Activated T-helper 1 cell treated with anti-CD3 and anti-CD28 coated beads, Interleukin-2, amount 50 U/mL, for 16 hours (primary cell): ENCODE measurements around the gene IGSF6.
A peak's percentile ranks its signal among the peaks of the same experiment; 100 is the strongest.
"Not testable (repeated sequence)": the region's sequence is repeated elsewhere in the genome, so short reads cannot be mapped to it uniquely, and the experiment has no call there.

Experiments
- DNase-seq, 2 donors: peaks; one replicate each; pipeline ENCODE4 v3.0.0-alpha.2; 2020; ENCODE audit warnings: low read depth in 1 of 2, low spot score in 1 of 2

Gene IGSF6

GRCh38 chr16:21654466-21654865, 2.1 kb upstream of the IGSF6 start:
- no peak for DNase-seq

GRCh38 chr16:21653571-21653970, 1.2 kb upstream of the IGSF6 start:
- no peak for DNase-seq

- no peak for DNase-seq
Measured at GRCh38 chr16:21651515-21651914, 893 bp downstream of the IGSF6 start.

GRCh38 chr16:21650521-21650920, 1.9 kb downstream of the IGSF6 start:
- DNase-seq = no peak

- not testable (repeated sequence) for DNase-seq
Measured at GRCh38 chr16:21649826-21650406, 2.5 kb downstream of the IGSF6 start.

GRCh38 chr16:21647562-21648164, 4.7 kb downstream of the IGSF6 start:
- DNase-seq = no peak

- DNase-seq = peak; percentile 51 to 57
Measured at GRCh38 chr16:21646721-21647561, 5.5 kb downstream of the IGSF6 start.

GRCh38 chr16:21646091-21646490, 6.3 kb downstream of the IGSF6 start:
- DNase-seq = no peak

- no peak for DNase-seq
Measured at GRCh38 chr16:21645261-21645721, 7.1 kb downstream of the IGSF6 start.

GRCh38 chr16:21644674-21645073, 7.7 kb downstream of the IGSF6 start:
- no peak for DNase-seq

GRCh38 chr16:21643785-21644184, 8.6 kb downstream of the IGSF6 start:
- DNase-seq = no peak

- no peak for DNase-seq
Measured at GRCh38 chr16:21642861-21643260, 9.5 kb downstream of the IGSF6 start.

- DNase-seq = no peak
Measured at GRCh38 chr16:21641916-21642315, 10.5 kb downstream of the IGSF6 start.

GRCh38 chr16:21639493-21639892, 12.9 kb downstream of the IGSF6 start:
- DNase-seq = no peak

- DNase-seq = no peak
Measured at GRCh38 chr16:21638573-21638975, 13.8 kb downstream of the IGSF6 start.

GRCh38 chr16:21637032-21637968, 15.1 kb downstream of the IGSF6 start:
- DNase-seq = no peak

GRCh38 chr16:21635694-21636093, 16.7 kb downstream of the IGSF6 start:
- DNase-seq = not testable (repeated sequence)

- no peak for DNase-seq
Measured at GRCh38 chr16:21634216-21634615, 18.2 kb downstream of the IGSF6 start.

- not testable (repeated sequence) for DNase-seq
Measured at GRCh38 chr16:21631951-21632575, 20.3 kb downstream of the IGSF6 start.

GRCh38 chr16:21631376-21631775, 21.0 kb downstream of the IGSF6 start:
- not testable (repeated sequence) for DNase-seq

- not testable (repeated sequence) for DNase-seq
Measured at GRCh38 chr16:21630866-21631265, 21.5 kb downstream of the IGSF6 start.
